T-helper 2 cell treated with Interferon-gamma antibody and Interleukin-4, amounts not matched to agents 5 μg/mL and 100 μg/mL, for 36 hours (primary cell): ENCODE results near the gene GNG14.

ENCODE experiments used
- DNase-seq: peaks from one replicate; pipeline ENCODE4 v3.0.0; 2021; ENCODE audit warnings: low spot score
- H3K27ac Mint-ChIP-seq: one replicate; pipeline ENCODE4 v1.8.0; 2021; ENCODE audit warnings: mild to moderate bottlenecking, mixed read lengths
- H3K27me3 Mint-ChIP-seq: one replicate; pipeline ENCODE4 v1.8.0; 2021; ENCODE audit warnings: low read depth, mixed read lengths
- H3K36me3 Mint-ChIP-seq: one replicate; pipeline ENCODE4 v1.8.0; 2021; ENCODE audit warnings: low read depth, mixed read lengths
- H3K4me1 Mint-ChIP-seq: one replicate; pipeline ENCODE4 v1.8.0; 2021; ENCODE audit warnings: low read depth, mixed read lengths
- H3K4me3 Mint-ChIP-seq: one replicate; pipeline ENCODE4 v1.8.0; 2022; ENCODE audit warnings: mild to moderate bottlenecking, moderate library complexity, mixed read lengths
- H3K9me3 Mint-ChIP-seq: one replicate; pipeline ENCODE4 v1.8.0; 2021; ENCODE audit warnings: mixed read lengths

Gene GNG14

GRCh38 chr19:12657966-12658365, 29.8 kb upstream of the GNG14 start:
- Mint-ChIP-seq H3K9me3 (no peaks in the 10 kb centered on the region), H3K27me3 (no peaks in the 10 kb centered on the region), H3K4me1 (no peaks in the 10 kb centered on the region), H3K4me3 (no peak overlapping the region), H3K36me3 (peaks cover 44% of the 10 kb centered on the region), H3K27ac (no peak overlapping the region)
- DNase-seq, result no peak

- no peak for DNase-seq
- H3K36me3 Mint-ChIP-seq, result peaks cover 53% of the 10 kb centered on the region
- H3K27me3 Mint-ChIP-seq, result no peaks in the 10 kb centered on the region
- H3K4me1 Mint-ChIP-seq, result peaks cover 18% of the 10 kb centered on the region
- no peak overlapping the region for H3K4me3 Mint-ChIP-seq
- no peak overlapping the region for H3K27ac Mint-ChIP-seq
- H3K9me3 Mint-ChIP-seq, result no peaks in the 10 kb centered on the region
These were observed 26.8 kb upstream of the GNG14 start for GRCh38 chr19:12660980-12661379.

- Mint-ChIP-seq H3K27me3 (no peaks in the 10 kb centered on the region), H3K36me3 (peaks cover 41% of the 10 kb centered on the region), H3K9me3 (no peaks in the 10 kb centered on the region), H3K27ac (peak overlapping the region; percentile 15), H3K4me1 (peaks cover 39% of the 10 kb centered on the region), H3K4me3 (peak overlapping the region; percentile 99)
- no peak for DNase-seq
These were observed 23.2 kb upstream of the GNG14 start for GRCh38 chr19:12664406-12665280.

GRCh38 chr19:12665281-12665573, 22.6 kb upstream of the GNG14 start:
- H3K4me3 Mint-ChIP-seq, result peak overlapping the region; percentile 99
- peaks cover 42% of the 10 kb centered on the region for H3K4me1 Mint-ChIP-seq
- no peaks in the 10 kb centered on the region for H3K9me3 Mint-ChIP-seq
- H3K36me3 Mint-ChIP-seq, result peaks cover 37% of the 10 kb centered on the region
- H3K27me3 Mint-ChIP-seq, result no peaks in the 10 kb centered on the region
- peak overlapping the region; percentile 83 for H3K27ac Mint-ChIP-seq
- peak; percentile 34 for DNase-seq

GRCh38 chr19:12665671-12666264, 22.0 kb upstream of the GNG14 start:
- peaks cover 35% of the 10 kb centered on the region for H3K36me3 Mint-ChIP-seq
- DNase-seq, result peak; percentile 23
- peak overlapping the region; percentile 99 for H3K4me3 Mint-ChIP-seq
- peak overlapping the region; percentile 83 for H3K27ac Mint-ChIP-seq
- H3K27me3 Mint-ChIP-seq, result no peaks in the 10 kb centered on the region
- no peaks in the 10 kb centered on the region for H3K9me3 Mint-ChIP-seq
- H3K4me1 Mint-ChIP-seq, result peaks cover 46% of the 10 kb centered on the region

- Mint-ChIP-seq H3K27ac (peak within 1 kb of the TSS; percentile 83), H3K4me3 (peak within 1 kb of the TSS; percentile 99), H3K27me3 (no peaks in the 10 kb centered on the region), H3K9me3 (no peaks in the 10 kb centered on the region), H3K4me1 (peaks cover 46% of the 10 kb centered on the region), H3K36me3 (peaks cover 28% of the 10 kb centered on the region)
- DNase-seq, result peak; percentile 84
These were observed 21.3 kb upstream of the GNG14 start, which contains the start of the genes MAN2B1 and WDR83 for GRCh38 chr19:12666265-12667048. MAN2B1 (minus strand) TSS chr19:12666742; CDS start chr19:12666701, 41 bp downstream. WDR83 (plus strand) TSS chr19:12666807; CDS start chr19:12669791, 2,984 bp downstream.

GRCh38 chr19:12667731-12668302, 20.0 kb upstream of the GNG14 start:
- Mint-ChIP-seq H3K36me3 (peaks cover 37% of the 10 kb centered on the region), H3K9me3 (no peaks in the 10 kb centered on the region), H3K4me3 (peak overlapping the region; percentile 99), H3K27me3 (no peaks in the 10 kb centered on the region), H3K4me1 (peaks cover 49% of the 10 kb centered on the region), H3K27ac (peak overlapping the region; percentile 99)
- no peak for DNase-seq

GRCh38 chr19:12668346-12668745, 19.5 kb upstream of the GNG14 start:
- H3K9me3 Mint-ChIP-seq, result no peaks in the 10 kb centered on the region
- DNase-seq, result no peak
- peaks cover 33% of the 10 kb centered on the region for H3K36me3 Mint-ChIP-seq
- H3K4me1 Mint-ChIP-seq, result peaks cover 49% of the 10 kb centered on the region
- peak overlapping the region; percentile 98 for H3K4me3 Mint-ChIP-seq
- no peaks in the 10 kb centered on the region for H3K27me3 Mint-ChIP-seq
- H3K27ac Mint-ChIP-seq, result peak overlapping the region; percentile 99

GRCh38 chr19:12668932-12669269, 18.9 kb upstream of the GNG14 start:
- H3K4me1 Mint-ChIP-seq, result peaks cover 49% of the 10 kb centered on the region
- peak overlapping the region; percentile 98 for H3K4me3 Mint-ChIP-seq
- DNase-seq, result peak; percentile 62
- no peaks in the 10 kb centered on the region for H3K27me3 Mint-ChIP-seq
- no peaks in the 10 kb centered on the region for H3K9me3 Mint-ChIP-seq
- H3K36me3 Mint-ChIP-seq, result peaks cover 29% of the 10 kb centered on the region
- H3K27ac Mint-ChIP-seq, result peak overlapping the region; percentile 99

- peak overlapping the region; percentile 98 for H3K4me3 Mint-ChIP-seq
These were observed 18.3 kb upstream of the GNG14 start for GRCh38 chr19:12669270-12670158.

GRCh38 chr19:12670159-12670928, 17.5 kb upstream of the GNG14 start:
- Mint-ChIP-seq H3K9me3 (no peaks in the 10 kb centered on the region), H3K27me3 (no peaks in the 10 kb centered on the region), H3K36me3 (peaks cover 34% of the 10 kb centered on the region), H3K4me1 (peaks cover 38% of the 10 kb centered on the region), H3K27ac (peak overlapping the region; percentile 99), H3K4me3 (peak overlapping the region; percentile 98)
- DNase-seq, result no peak

More at GRCh38 chr19:12669270-12670158, 18.3 kb upstream of the GNG14 start:
- H3K36me3 Mint-ChIP-seq, result peaks cover 31% of the 10 kb centered on the region
- H3K9me3 Mint-ChIP-seq, result no peaks in the 10 kb centered on the region
- H3K27ac Mint-ChIP-seq, result peak overlapping the region; percentile 99
- peaks cover 46% of the 10 kb centered on the region for H3K4me1 Mint-ChIP-seq
- H3K27me3 Mint-ChIP-seq, result no peaks in the 10 kb centered on the region
- DNase-seq, result peak; percentile 75

- no peaks in the 10 kb centered on the region for H3K27me3 Mint-ChIP-seq
- H3K27ac Mint-ChIP-seq, result no peak overlapping the region
- no peak overlapping the region for H3K4me3 Mint-ChIP-seq
- peaks cover 33% of the 10 kb centered on the region for H3K4me1 Mint-ChIP-seq
- H3K9me3 Mint-ChIP-seq, result no peaks in the 10 kb centered on the region
- no peak for DNase-seq
- H3K36me3 Mint-ChIP-seq, result peaks cover 40% of the 10 kb centered on the region
These were observed 15.1 kb upstream of the GNG14 start for GRCh38 chr19:12672744-12673143.
